22Rv1 (cell line): Measurements from ENCODE around the gene NKX2-8.

Source experiments
- CTCF ChIP-seq: fragments of 450-650 bp; IDR thresholded peaks from 2 replicates; pipeline ENCODE4 v1.5.1; 2017; ENCODE audit warnings: mild to moderate bottlenecking
- ZFX ChIP-seq: fragments of 450-650 bp; IDR thresholded peaks from 2 replicates; pipeline ENCODE4 v1.6.1; 2017; ENCODE audit warnings: antibody characterized with exemption, borderline replicate concordance

DNA sequence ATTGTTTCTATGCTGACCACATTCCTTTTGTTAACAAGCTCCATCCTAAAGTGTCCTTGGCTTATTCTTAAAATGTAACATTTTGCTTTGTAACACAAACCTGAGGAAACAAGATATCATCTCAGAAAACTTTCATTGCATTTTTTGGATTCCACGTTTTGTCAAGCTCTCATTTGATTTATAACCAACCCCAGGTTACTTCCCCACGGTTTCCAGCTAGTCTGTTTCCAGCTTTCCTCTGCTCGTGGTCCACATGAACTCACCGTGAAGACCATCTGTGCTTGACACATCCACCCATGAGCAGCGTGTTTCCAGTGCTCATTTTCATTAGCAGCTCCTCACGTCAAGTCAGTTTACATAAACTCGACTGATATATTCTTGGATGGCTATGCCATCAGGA lies 6.4 kb upstream of the NKX2-8 start:
- TF ChIP-seq CTCF (no peak), ZFX (no peak)
